ENCODE measurements around the gene SNX33.
"Not testable (repeated sequence)": the region's sequence is repeated elsewhere in the genome, so short reads cannot be mapped to it uniquely, and the experiment has no call there.

The SNX33 gene

GRCh38 chr15:75687486-75688277 is 40.0 kb downstream of the SNX33 start:
- no peak overlapping the region for H3K4me3 ChIP-seq (ENCODE audit: low read depth, low read length)
- no peak for TF ChIP-seq CTCF (IDR thresholded peaks at IDR 0.05; ENCODE audit: low read depth, low read length)

- TF ChIP-seq CTCF (IDR thresholded peaks at IDR 0.05; ENCODE audit: low read depth, low read length), result no peak
- no peak overlapping the region for H3K4me3 ChIP-seq (ENCODE audit: low read depth, low read length)
These were observed 40.5 kb downstream of the SNX33 start for GRCh38 chr15:75688278-75688557.

GRCh38 chr15:75688831-75689230 is 41.1 kb downstream of the SNX33 start:
- TF ChIP-seq CTCF (IDR thresholded peaks at IDR 0.05; ENCODE audit: low read depth, low read length), result no peak
- H3K4me3 ChIP-seq (ENCODE audit: low read depth, low read length), result no peak overlapping the region

GRCh38 chr15:75689429-75689828 is 41.7 kb downstream of the SNX33 start:
- not testable (repeated sequence) for H3K4me3 ChIP-seq (ENCODE audit: low read depth, low read length)

- H3K4me3 ChIP-seq (ENCODE audit: low read depth, low read length), result not testable (repeated sequence)
These were observed 44.6 kb downstream of the SNX33 start for GRCh38 chr15:75692311-75692710.

GRCh38 chr15:75693028-75693427 is 45.3 kb downstream of the SNX33 start:
- not testable (repeated sequence) for H3K4me3 ChIP-seq (ENCODE audit: low read depth, low read length)

GRCh38 chr15:75693501-75694240 is 46.0 kb downstream of the SNX33 start:
- no peak overlapping the region for H3K4me3 ChIP-seq (ENCODE audit: low read depth, low read length)

GRCh38 chr15:75694241-75695182 is 46.8 kb downstream of the SNX33 start:
- no peak overlapping the region for H3K4me3 ChIP-seq (ENCODE audit: low read depth, low read length)
- peak; percentile 44 for TF ChIP-seq CTCF (IDR thresholded peaks at IDR 0.05; ENCODE audit: low read depth, low read length)

More at GRCh38 chr15:75693501-75694240, 46.0 kb downstream of the SNX33 start:
- no peak for TF ChIP-seq CTCF (IDR thresholded peaks at IDR 0.05; ENCODE audit: low read depth, low read length)
